PC-3 (cell line): ENCODE measurements around the gene MACROH2A2.

Experiments
- CTCF ChIP-seq: fragments of 300-600 bp; sonication (generic); conservative IDR thresholded peaks from 2 replicates; pipeline ENCODE4 v1.5.1; 2017; ENCODE audit warnings: antibody characterized with exemption, low read depth, mild to moderate bottlenecking, low read length
- EZH2 ChIP-seq: fragments of 300-600 bp; sonication (generic); IDR thresholded peaks from one replicate; pipeline ENCODE4 v1.6.1; 2017; ENCODE audit warnings: antibody characterized with exemption, mild to moderate bottlenecking, low read length; ENCODE audit not compliant: unreplicated experiment
- EZH2phosphoT487 ChIP-seq: fragments of 300-600 bp; sonication (generic); IDR thresholded peaks from 2 replicates; pipeline ENCODE4 v1.6.1; 2018; ENCODE audit warnings: mild to moderate bottlenecking, antibody characterized with exemption, low read length, borderline replicate concordance

GRCh38 chr10:70139151-70139996 lies 86.7 kb downstream of the MACROH2A2 start:
- TF ChIP-seq CTCF (no peak), EZH2phosphoT487 (no peak), EZH2 (no peak)
